ENCODE measurements around the gene MRPL40.

MRPL40 gene

GRCh38 chr22:19422440-19423301 is 9.7 kb upstream of the MRPL40 start:
- CTCF ChIA-PET: no interaction called here
- no peak for DNase-seq (ENCODE audit: low spot score)

GRCh38 chr22:19424186-19424500 is 8.2 kb upstream of the MRPL40 start:
- no peak for TF ChIP-seq CTCF (conservative IDR thresholded peaks at IDR 0.05; ENCODE audit: low read depth)
- POLR2A ChIA-PET (ENCODE audit: low non-redundant PET): no interaction called here
- no peak overlapping the region for H3K27ac ChIP-seq
- CTCF ChIA-PET: interaction anchor here (0.7 kb wide), 1 partner anchor 230 kb away, joined by 3 read pairs; no protein-coding TSS in a partner anchor
- DNase-seq (ENCODE audit: low spot score): no peak

More at GRCh38 chr22:19422440-19423301, 9.7 kb upstream of the MRPL40 start:
- POLR2A ChIA-PET (ENCODE audit: low non-redundant PET): no interaction called here
- peak overlapping the region; percentile 24; the same call in 1 of the 2 replicates for H3K27ac ChIP-seq
- TF ChIP-seq CTCF (conservative IDR thresholded peaks at IDR 0.05; ENCODE audit: low read depth): no peak

- DNase-seq (ENCODE audit: low spot score): peak; percentile 10
- TF ChIP-seq CTCF (conservative IDR thresholded peaks at IDR 0.05; ENCODE audit: low read depth): no peak
- CTCF ChIA-PET: interaction anchor here (0.7 kb wide), 1 partner anchor 49 kb away, joined by 4 read pairs; the partner anchor contains the start of gene CDC45
- peak overlapping the region; percentile 96 for H3K27ac ChIP-seq
- POLR2A ChIA-PET (ENCODE audit: low non-redundant PET): no interaction called here
Measured at GRCh38 chr22:19429950-19430889, 2.1 kb upstream of the MRPL40 start.

GRCh38 chr22:19430890-19431541 is 1.3 kb upstream of the MRPL40 start:
- DNase-seq (ENCODE audit: low spot score): no peak
- H3K27ac ChIP-seq: peak overlapping the region; percentile 96
- TF ChIP-seq CTCF (conservative IDR thresholded peaks at IDR 0.05; ENCODE audit: low read depth): no peak
- ChIA-PET POLR2A (ENCODE audit: low non-redundant PET) (interaction anchor here (1.0 kb wide), 1 partner anchor 252 kb away, joined by 3 read pairs; no protein-coding TSS in a partner anchor), CTCF (interaction anchor here (0.7 kb wide), 1 partner anchor 49 kb away, joined by 4 read pairs; the partner anchor contains the start of gene CDC45)

GRCh38 chr22:19431649-19432132 is 654 bp upstream of the MRPL40 start, which contains the start of gene HIRA:
TSS of gene HIRA (minus strand) at chr22:19431733. CDS start at chr22:19431476, 257 bp downstream.
- H3K27ac ChIP-seq: peak within 1 kb of the TSS; percentile 96
- peak; percentile 54 for DNase-seq (ENCODE audit: low spot score)
- CTCF ChIA-PET: no interaction called here
- POLR2A ChIA-PET (ENCODE audit: low non-redundant PET): interaction anchor here (1.0 kb wide), 1 partner anchor 252 kb away, joined by 3 read pairs; no protein-coding TSS in a partner anchor
- no peak for TF ChIP-seq CTCF (conservative IDR thresholded peaks at IDR 0.05; ENCODE audit: low read depth)
